ENCODE measurements around the gene POLD2. TPM values are rescaled to one million over a fixed set of nuclear protein-coding genes. Genes with fewer than 3 reads are reported as not detected.

Gene POLD2
- total RNA-seq, 1 donor from 2014 or later, result 44.6 TPM

- no peak for DNase-seq (ENCODE audit: extremely low read depth, low read depth, low spot score)
Observed at GRCh38 chr7:44152971-44153947, 29.9 kb upstream of the POLD2 start.

- no peak for DNase-seq (ENCODE audit: extremely low read depth, low read depth, low spot score)
Observed at GRCh38 chr7:44151956-44152355, 28.6 kb upstream of the POLD2 start.

- no peak for DNase-seq (ENCODE audit: extremely low read depth, low read depth, low spot score)
Observed at GRCh38 chr7:44150966-44151941, 27.9 kb upstream of the POLD2 start.

- DNase-seq (ENCODE audit: extremely low read depth, low read depth, low spot score), result no peak
Observed at GRCh38 chr7:44150466-44150832, 27.1 kb upstream of the POLD2 start.

- no peak for DNase-seq (ENCODE audit: extremely low read depth, low read depth, low spot score)
Observed at GRCh38 chr7:44149571-44150465, 26.5 kb upstream of the POLD2 start.

- DNase-seq (ENCODE audit: extremely low read depth, low read depth, low spot score), result no peak
Observed at GRCh38 chr7:44148961-44149536, 25.7 kb upstream of the POLD2 start.

GRCh38 chr7:44148166-44148565, 24.8 kb upstream of the POLD2 start:
- no peak for DNase-seq (ENCODE audit: extremely low read depth, low read depth, low spot score)

GRCh38 chr7:44147026-44147991, 24.0 kb upstream of the POLD2 start:
- no peak for DNase-seq (ENCODE audit: extremely low read depth, low read depth, low spot score)

- no peak for DNase-seq (ENCODE audit: extremely low read depth, low read depth, low spot score)
Observed at GRCh38 chr7:44145969-44146911, 22.9 kb upstream of the POLD2 start.

GRCh38 chr7:44145479-44145968, 22.2 kb upstream of the POLD2 start:
- DNase-seq (ENCODE audit: extremely low read depth, low read depth, low spot score), result no peak

GRCh38 chr7:44144968-44145478, 21.7 kb upstream of the POLD2 start:
- DNase-seq (ENCODE audit: extremely low read depth, low read depth, low spot score), result no peak

- DNase-seq (ENCODE audit: extremely low read depth, low read depth, low spot score), result no peak
Observed at GRCh38 chr7:44144426-44144967, 21.1 kb upstream of the POLD2 start.

- DNase-seq (ENCODE audit: extremely low read depth, low read depth, low spot score), result no peak
Observed at GRCh38 chr7:44143646-44144250, 20.4 kb upstream of the POLD2 start.

GRCh38 chr7:44142028-44142427, 18.7 kb upstream of the POLD2 start:
- no peak for DNase-seq (ENCODE audit: extremely low read depth, low read depth, low spot score)

- no peak for DNase-seq (ENCODE audit: extremely low read depth, low read depth, low spot score)
Observed at GRCh38 chr7:44141221-44141850, 18.0 kb upstream of the POLD2 start, which contains the start of gene MYL7. MYL7 (minus strand) TSS chr7:44141332; CDS start chr7:44141305, 27 bp downstream.

GRCh38 chr7:44140341-44140740, 17.0 kb upstream of the POLD2 start:
- no peak for DNase-seq (ENCODE audit: extremely low read depth, low read depth, low spot score)

Measured in glomerular endothelial cell (primary cell).